IMR-90 (cell line): ENCODE data around the gene DYSF.

Experiments
- CEBPB ChIP-seq: IDR thresholded peaks from 2 replicates; pipeline ENCODE4 v1.6.1; 2012; ENCODE audit warnings: low read depth, low read length, improper control_type of control experiment
- CHD1 ChIP-seq: IDR thresholded peaks from 2 replicates; pipeline ENCODE4 v1.6.1; 2012; ENCODE audit warnings: low read depth, low read length, improper control_type of control experiment
- MAFK ChIP-seq: IDR thresholded peaks from 2 replicates; pipeline ENCODE4 v1.6.1; 2012; ENCODE audit warnings: low read depth, low read length, improper control_type of control experiment
- POLR2A ChIP-seq: IDR thresholded peaks from 2 replicates; pipeline ENCODE4 v1.6.1; 2012; ENCODE audit warnings: mild to moderate bottlenecking, low read depth, low read length
- RAD21 ChIP-seq: IDR thresholded peaks from 2 replicates; pipeline ENCODE4 v1.6.1; 2012; ENCODE audit warnings: low read length, improper control_type of control experiment
- RCOR1 ChIP-seq: IDR thresholded peaks from 2 replicates; pipeline ENCODE4 v1.6.1; 2012; ENCODE audit warnings: mild to moderate bottlenecking, low read length, improper control_type of control experiment; ENCODE audit not compliant: insufficient replicate concordance
- TF ChIP-seq, protein P1 (sequence below): conservative IDR thresholded peaks from 2 replicates; pipeline ENCODE4 v1.5.1; 2012; ENCODE audit warnings: mild to moderate bottlenecking, low read depth, low read length, improper control_type of control experiment
- TF ChIP-seq, protein P2 (sequence below): fragments of 150-350 bp; IDR thresholded peaks from 2 replicates; pipeline ENCODE4 v1.6.1; 2017; ENCODE audit warnings: mild to moderate bottlenecking, antibody characterized with exemption, low read length, low read depth

DNA sequence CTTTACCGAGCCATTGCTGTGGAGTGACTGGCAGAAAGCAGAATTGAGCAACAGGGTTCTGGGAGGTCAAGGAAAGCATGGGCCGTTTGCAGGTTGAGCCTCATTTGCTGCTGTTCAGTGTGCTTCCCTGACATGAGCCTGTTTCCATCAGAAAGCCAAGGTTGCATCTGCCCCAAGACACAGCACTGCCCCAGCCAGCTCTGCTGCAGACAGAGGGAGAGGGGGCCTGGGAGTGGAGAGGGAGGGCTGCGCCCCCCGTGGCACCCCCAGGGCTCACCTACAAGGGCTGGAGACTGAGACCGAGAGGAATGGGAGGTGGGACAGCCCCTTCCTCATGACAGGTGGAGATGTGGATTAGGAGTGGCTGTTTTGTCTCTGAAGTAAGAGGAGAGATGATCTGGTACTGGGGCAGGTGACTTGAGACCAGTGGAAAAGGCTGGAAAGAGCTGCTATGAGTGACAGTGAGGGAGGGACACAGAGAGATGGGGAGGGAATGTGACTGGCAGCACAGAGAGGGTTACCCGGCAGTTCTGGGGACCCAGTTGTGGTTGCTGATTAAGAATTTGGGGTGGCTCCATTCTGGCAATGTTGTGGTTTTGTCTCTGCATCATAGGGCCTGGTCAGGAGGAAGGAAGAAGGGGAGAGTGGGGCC lies 218.0 kb downstream of the DYSF start:
- TF ChIP-seq, protein P1, sequence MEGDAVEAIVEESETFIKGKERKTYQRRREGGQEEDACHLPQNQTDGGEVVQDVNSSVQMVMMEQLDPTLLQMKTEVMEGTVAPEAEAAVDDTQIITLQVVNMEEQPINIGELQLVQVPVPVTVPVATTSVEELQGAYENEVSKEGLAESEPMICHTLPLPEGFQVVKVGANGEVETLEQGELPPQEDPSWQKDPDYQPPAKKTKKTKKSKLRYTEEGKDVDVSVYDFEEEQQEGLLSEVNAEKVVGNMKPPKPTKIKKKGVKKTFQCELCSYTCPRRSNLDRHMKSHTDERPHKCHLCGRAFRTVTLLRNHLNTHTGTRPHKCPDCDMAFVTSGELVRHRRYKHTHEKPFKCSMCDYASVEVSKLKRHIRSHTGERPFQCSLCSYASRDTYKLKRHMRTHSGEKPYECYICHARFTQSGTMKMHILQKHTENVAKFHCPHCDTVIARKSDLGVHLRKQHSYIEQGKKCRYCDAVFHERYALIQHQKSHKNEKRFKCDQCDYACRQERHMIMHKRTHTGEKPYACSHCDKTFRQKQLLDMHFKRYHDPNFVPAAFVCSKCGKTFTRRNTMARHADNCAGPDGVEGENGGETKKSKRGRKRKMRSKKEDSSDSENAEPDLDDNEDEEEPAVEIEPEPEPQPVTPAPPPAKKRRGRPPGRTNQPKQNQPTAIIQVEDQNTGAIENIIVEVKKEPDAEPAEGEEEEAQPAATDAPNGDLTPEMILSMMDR: no peak
- TF ChIP-seq RAD21 (no peak), RCOR1 (no peak), CEBPB (no peak), POLR2A (no peak), MAFK (no peak), CHD1 (no peak)
- TF ChIP-seq, protein P2, sequence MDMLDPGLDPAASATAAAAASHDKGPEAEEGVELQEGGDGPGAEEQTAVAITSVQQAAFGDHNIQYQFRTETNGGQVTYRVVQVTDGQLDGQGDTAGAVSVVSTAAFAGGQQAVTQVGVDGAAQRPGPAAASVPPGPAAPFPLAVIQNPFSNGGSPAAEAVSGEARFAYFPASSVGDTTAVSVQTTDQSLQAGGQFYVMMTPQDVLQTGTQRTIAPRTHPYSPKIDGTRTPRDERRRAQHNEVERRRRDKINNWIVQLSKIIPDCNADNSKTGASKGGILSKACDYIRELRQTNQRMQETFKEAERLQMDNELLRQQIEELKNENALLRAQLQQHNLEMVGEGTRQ: no peak
